SU-DHL-6 (cell line): ENCODE measurements around the gene CPPED1.

Experiments
- H2AFZ ChIP-seq: fragments of 200-600 bp; sonication (generic); 2 replicates; pipeline ENCODE4 v1.6.1; 2014; ENCODE audit warnings: low read depth, mild to moderate bottlenecking, moderate library complexity, mixed read lengths, antibody characterized with exemption, low read length; ENCODE audit not compliant: severe bottlenecking
- H3F3A ChIP-seq: fragments of 200-600 bp; shearing (Covaris generic); 2 replicates; pipeline ENCODE4 v1.6.0; 2016; ENCODE audit warnings: antibody characterized with exemption, mild to moderate bottlenecking; ENCODE audit not compliant: insufficient read depth
- H3K27ac ChIP-seq: fragments of 200-600 bp; sonication (generic); 2 replicates; pipeline ENCODE4 v1.5.1; 2016; ENCODE audit warnings: low read depth, mild to moderate bottlenecking, low read length, moderate library complexity, mixed read lengths
- H3K27me3 ChIP-seq: fragments of 200-600 bp; sonication (generic), shearing (Covaris generic); 2 replicates; pipeline ENCODE4 v1.6.0; 2014; ENCODE audit warnings: mild to moderate bottlenecking, low read length
- H3K36me3 ChIP-seq: fragments of 200-600 bp; sonication (generic); 2 replicates; pipeline ENCODE4 v1.6.1; 2014; ENCODE audit warnings: mild to moderate bottlenecking, low read length, mixed read lengths
- H3K4me2 ChIP-seq: fragments of 300-600, 200-600 bp; shearing (Covaris generic), sonication (generic); 2 replicates; pipeline ENCODE4 v1.6.0; 2014; ENCODE audit warnings: low read length, low read depth, mild to moderate bottlenecking; ENCODE audit not compliant: poor library complexity, severe bottlenecking
- H3K4me3 ChIP-seq: fragments of 200-600 bp; sonication (generic); 2 replicates; pipeline ENCODE4 v1.5.1; 2014; ENCODE audit warnings: antibody characterized with exemption, low read length, mild to moderate bottlenecking, mixed read lengths; ENCODE audit not compliant: insufficient read depth, poor library complexity, severe bottlenecking
- H3K79me2 ChIP-seq: fragments of 200-600 bp; sonication (generic); 2 replicates; pipeline ENCODE4 v1.6.1; 2014; ENCODE audit warnings: mild to moderate bottlenecking, low read length, moderate library complexity; ENCODE audit not compliant: insufficient read depth
- H3K9ac ChIP-seq: fragments of 200-600 bp; sonication (generic); 2 replicates; pipeline ENCODE4 v1.7.0; 2014; ENCODE audit warnings: mild to moderate bottlenecking, low read length
- H3K9me2 ChIP-seq: fragments of 200-600 bp; sonication (generic); replicated peaks from 2 replicates; pipeline ENCODE4 v1.6.1; 2014; ENCODE audit warnings: low read length; ENCODE audit not compliant: insufficient read depth
- H3K9me3 ChIP-seq: fragments of 200-600 bp; sonication (generic); 2 replicates; pipeline ENCODE4 v1.6.1; 2014; ENCODE audit warnings: low read length, mixed read lengths; ENCODE audit not compliant: insufficient read depth
- H4K20me1 ChIP-seq: fragments of 200-600 bp; sonication (generic); 2 replicates; pipeline ENCODE4 v1.6.1; 2014; ENCODE audit warnings: low read depth, mild to moderate bottlenecking, antibody characterized with exemption, low read length, moderate library complexity, mixed read lengths
- CTCF ChIP-seq: fragments of 200-600 bp; sonication (generic); IDR thresholded peaks from one replicate; pipeline ENCODE4 v1.5.1; 2017; ENCODE audit warnings: antibody characterized with exemption, mild to moderate bottlenecking, low read length, moderate library complexity; ENCODE audit not compliant: insufficient read depth, poor library complexity, severe bottlenecking
- EZH2phosphoT487 ChIP-seq: fragments of 200-600 bp; sonication (generic), shearing (Covaris generic); conservative IDR thresholded peaks from 2 replicates; pipeline ENCODE4 v1.6.1; 2018; ENCODE audit warnings: mild to moderate bottlenecking, antibody characterized with exemption, low read length, moderate library complexity, mixed read lengths

CPPED1 gene

DNA sequence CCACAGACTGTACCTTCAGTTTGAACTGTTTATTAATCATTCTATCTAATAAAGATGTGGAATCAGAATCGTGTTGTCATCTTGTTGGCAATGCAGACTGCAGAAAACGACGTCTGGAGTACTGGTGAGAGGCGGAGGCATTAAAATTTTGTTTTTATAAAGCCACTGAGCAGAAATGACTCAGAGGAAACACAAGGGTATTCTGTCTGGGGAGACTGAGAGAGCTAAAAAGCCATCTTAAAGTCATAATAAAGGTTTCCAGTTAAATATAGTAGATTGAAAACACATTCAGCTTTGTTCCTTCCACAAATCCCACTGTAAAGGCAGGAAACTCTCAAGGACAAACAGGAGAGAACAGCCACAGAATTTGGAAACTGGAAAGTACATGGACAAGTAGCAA is 74.2 kb downstream of the CPPED1 start:
- no peak overlapping the region for H3K9ac ChIP-seq
- TF ChIP-seq EZH2phosphoT487 (no peak), CTCF (no peak)
- no peak overlapping the region for H3K4me3 ChIP-seq
- no peak overlapping the region for H3K27ac ChIP-seq
- H3K36me3 ChIP-seq = no peaks in the 10 kb centered on the region
- no peaks in the 10 kb centered on the region for H3K27me3 ChIP-seq
- no peaks in the 10 kb centered on the region for H3K79me2 ChIP-seq
- H3K9me3 ChIP-seq = peaks cover 13% of the 10 kb centered on the region; the same call in 1 of the 2 replicates
- H3K4me2 ChIP-seq = no peak overlapping the region
- H3K9me2 ChIP-seq = no peaks in the 10 kb centered on the region
- no peaks in the 10 kb centered on the region for H3F3A ChIP-seq
- H4K20me1 ChIP-seq = no peaks in the 10 kb centered on the region
- H2AFZ ChIP-seq = no peak overlapping the region

DNA sequence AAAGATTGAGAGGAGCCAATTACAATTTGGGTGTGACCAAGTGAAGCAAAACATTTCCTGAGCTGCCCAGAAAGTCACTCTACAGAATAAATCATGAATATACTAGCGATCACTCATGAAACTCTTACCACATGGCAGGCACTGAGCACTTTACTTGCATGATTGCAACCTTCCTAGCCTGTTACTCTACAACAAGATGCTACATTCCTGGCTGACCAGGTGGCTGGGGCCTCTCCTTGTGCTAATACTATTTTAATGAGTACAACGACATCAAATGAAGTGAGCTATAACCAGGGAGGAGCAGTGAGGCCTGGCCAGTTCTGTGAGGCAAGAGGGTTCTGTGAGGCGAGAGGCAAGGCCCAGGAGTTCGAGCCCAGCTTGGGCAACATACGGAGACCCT is 75.2 kb downstream of the CPPED1 start:
- no peak overlapping the region for H3K9ac ChIP-seq
- H3K27ac ChIP-seq = no peak overlapping the region
- H3K9me3 ChIP-seq = peaks cover 21% of the 10 kb centered on the region; the same call in 1 of the 2 replicates
- H3K9me2 ChIP-seq = no peaks in the 10 kb centered on the region
- TF ChIP-seq EZH2phosphoT487 = no peak
- no peak for TF ChIP-seq CTCF
- H3F3A ChIP-seq = no peaks in the 10 kb centered on the region
- H3K36me3 ChIP-seq = no peaks in the 10 kb centered on the region
- no peak overlapping the region for H3K4me3 ChIP-seq
- no peaks in the 10 kb centered on the region for H3K27me3 ChIP-seq
- no peak overlapping the region for H2AFZ ChIP-seq
- no peak overlapping the region for H3K4me2 ChIP-seq
- H3K79me2 ChIP-seq = no peaks in the 10 kb centered on the region
- H4K20me1 ChIP-seq = no peaks in the 10 kb centered on the region

DNA sequence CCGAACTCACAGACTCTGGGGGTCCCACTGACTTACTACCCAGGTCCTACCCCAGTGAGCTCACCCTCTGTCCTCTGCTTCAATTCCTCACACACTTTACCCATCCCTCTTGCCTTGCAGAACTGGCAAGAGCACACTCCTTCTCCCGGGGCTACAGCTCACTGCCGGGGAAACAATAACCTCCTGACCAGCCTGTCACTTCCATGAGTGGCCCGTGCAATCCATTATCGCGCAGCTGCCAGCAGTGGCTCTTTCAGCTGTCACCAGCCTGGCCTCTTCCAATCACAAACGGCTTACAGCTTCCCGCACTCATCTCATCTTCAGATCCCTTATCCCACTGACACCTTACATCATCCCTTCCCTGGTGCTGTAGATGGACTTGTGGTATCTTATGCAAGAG is 79.5 kb downstream of the CPPED1 start:
- Histone ChIP-seq H2AFZ (no peak overlapping the region), H3K27me3 (no peaks in the 10 kb centered on the region), H3K9ac (no peak overlapping the region), H3F3A (no peaks in the 10 kb centered on the region), H3K36me3 (no peaks in the 10 kb centered on the region), H3K9me3 (peaks cover 8% of the 10 kb centered on the region; the same call in 1 of the 2 replicates), H3K9me2 (no peaks in the 10 kb centered on the region), H3K4me3 (no peak overlapping the region), H3K27ac (no peak overlapping the region), H3K4me2 (no peak overlapping the region), H3K79me2 (no peaks in the 10 kb centered on the region), H4K20me1 (no peaks in the 10 kb centered on the region)
- TF ChIP-seq EZH2phosphoT487 (no peak), CTCF (no peak)
